Memory B cell (primary cell): ENCODE measurements around the gene TIMP2.
A peak's percentile ranks its signal among the peaks of the same experiment; 100 is the strongest.

ENCODE experiments used
- ATAC-seq: fragments of 150-1000 bp; cut with Tn5 transposase; 2 replicates; pipeline ENCODE4 v1.10.0; 2021; ENCODE audit warnings: low read depth, mild to moderate bottlenecking, moderate library complexity
- DNase-seq, 2 donors: peaks; one replicate each; pipeline ENCODE4 v3.0.0; 2022; ENCODE audit warnings: low spot score in 2 of 2
- H3K27ac Mint-ChIP-seq: one replicate; pipeline ENCODE4 v1.8.0; 2022; ENCODE audit warnings: mild to moderate bottlenecking, moderate library complexity, mixed read lengths
- H3K27me3 Mint-ChIP-seq: one replicate; pipeline ENCODE4 v1.8.0; 2022; ENCODE audit warnings: mixed read lengths
- H3K36me3 Mint-ChIP-seq: one replicate; pipeline ENCODE4 v1.8.0; 2022; ENCODE audit warnings: mild to moderate bottlenecking, mixed read lengths
- H3K4me1 Mint-ChIP-seq: one replicate; pipeline ENCODE4 v1.8.0; 2022; ENCODE audit warnings: mixed read lengths
- H3K4me3 Mint-ChIP-seq: one replicate; pipeline ENCODE4 v1.8.0; 2022; ENCODE audit warnings: mild to moderate bottlenecking, moderate library complexity, mixed read lengths
- H3K9me3 Mint-ChIP-seq: one replicate; pipeline ENCODE4 v1.8.0; 2022; ENCODE audit warnings: mixed read lengths

The TIMP2 gene

DNA sequence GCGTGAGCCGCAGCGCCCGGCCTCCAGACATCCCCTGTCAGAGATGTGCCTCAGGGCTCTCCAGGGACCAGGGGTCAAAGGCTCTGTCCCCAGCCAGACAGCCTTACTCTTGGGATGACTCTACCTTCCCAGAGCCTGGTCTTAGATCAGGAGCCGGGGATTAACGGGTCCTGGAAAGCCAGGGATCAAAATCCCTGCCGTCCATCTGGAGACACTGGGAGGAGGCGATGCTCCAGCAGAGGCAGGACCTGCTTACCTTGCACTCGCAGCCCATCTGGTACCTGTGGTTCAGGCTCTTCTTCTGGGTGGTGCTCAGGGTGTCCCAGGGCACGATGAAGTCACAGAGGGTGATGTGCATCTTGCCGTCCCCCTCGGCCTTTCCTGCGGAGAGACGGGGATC, 67.9 kb downstream of the TIMP2 start:
- no peaks in the 10 kb centered on the region for H3K9me3 Mint-ChIP-seq
- no peaks in the 10 kb centered on the region for H3K4me1 Mint-ChIP-seq
- no peaks in the 10 kb centered on the region for H3K36me3 Mint-ChIP-seq
- no peak overlapping the region for H3K4me3 Mint-ChIP-seq
- no peak for ATAC-seq
- H3K27ac Mint-ChIP-seq, result no peak overlapping the region
- no peak for DNase-seq
- no peaks in the 10 kb centered on the region for H3K27me3 Mint-ChIP-seq

DNA sequence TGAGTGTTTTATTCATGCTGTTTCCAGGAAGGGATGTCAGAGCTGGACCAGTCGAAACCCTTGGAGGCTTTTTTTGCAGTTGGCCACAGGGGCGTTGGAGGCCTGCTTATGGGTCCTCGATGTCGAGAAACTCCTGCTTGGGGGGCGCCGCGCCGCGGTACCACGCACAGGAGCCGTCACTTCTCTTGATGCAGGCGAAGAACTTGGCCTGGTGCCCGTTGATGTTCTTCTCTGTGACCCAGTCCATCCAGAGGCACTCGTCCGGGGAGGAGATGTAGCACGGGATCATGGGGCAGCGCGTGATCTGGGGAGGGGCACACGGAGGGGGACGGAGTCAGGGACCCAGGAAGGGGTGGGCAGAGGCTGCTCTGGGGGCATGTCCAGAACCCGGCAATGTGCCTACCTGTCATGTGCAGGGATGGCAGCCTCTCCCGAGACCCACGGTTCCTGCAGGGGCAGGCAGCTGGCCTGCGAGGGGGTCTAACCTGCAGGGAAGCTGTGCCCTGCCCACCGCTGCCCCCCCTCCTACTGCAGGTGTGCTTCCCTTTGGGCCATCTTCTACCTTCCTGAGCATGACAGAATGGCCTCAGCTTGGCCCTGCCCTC, 69.5 kb downstream of the TIMP2 start:
- no peak for ATAC-seq
- Mint-ChIP-seq H3K4me1 (no peaks in the 10 kb centered on the region), H3K36me3 (no peaks in the 10 kb centered on the region), H3K27ac (no peak overlapping the region), H3K9me3 (no peaks in the 10 kb centered on the region), H3K27me3 (no peaks in the 10 kb centered on the region), H3K4me3 (no peak overlapping the region)
- no peak for DNase-seq

DNA sequence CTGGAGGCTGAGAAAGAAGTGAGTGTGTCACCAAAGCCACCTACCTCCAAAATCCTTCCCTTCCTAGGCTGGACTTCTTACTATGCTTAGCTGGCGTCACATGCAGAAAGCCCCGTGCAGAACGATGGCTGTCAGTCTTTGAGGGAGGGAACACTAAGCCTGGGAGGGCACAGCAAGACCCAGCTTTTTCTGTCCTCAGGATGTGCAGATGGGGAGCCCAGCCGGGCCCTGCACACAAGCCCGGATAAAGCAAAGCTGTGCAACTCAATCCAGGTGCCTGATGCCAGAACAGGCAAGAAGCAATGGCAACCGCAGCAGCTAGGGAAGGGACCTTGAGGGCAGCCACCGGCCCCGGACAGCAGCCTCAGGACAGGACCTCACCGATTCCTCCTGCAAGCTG, 70.7 kb downstream of the TIMP2 start:
- Mint-ChIP-seq H3K9me3 (no peaks in the 10 kb centered on the region), H3K36me3 (no peaks in the 10 kb centered on the region), H3K4me1 (no peaks in the 10 kb centered on the region), H3K27me3 (no peaks in the 10 kb centered on the region), H3K4me3 (no peak overlapping the region), H3K27ac (no peak overlapping the region)
- DNase-seq, result no peak
- no peak for ATAC-seq

DNA sequence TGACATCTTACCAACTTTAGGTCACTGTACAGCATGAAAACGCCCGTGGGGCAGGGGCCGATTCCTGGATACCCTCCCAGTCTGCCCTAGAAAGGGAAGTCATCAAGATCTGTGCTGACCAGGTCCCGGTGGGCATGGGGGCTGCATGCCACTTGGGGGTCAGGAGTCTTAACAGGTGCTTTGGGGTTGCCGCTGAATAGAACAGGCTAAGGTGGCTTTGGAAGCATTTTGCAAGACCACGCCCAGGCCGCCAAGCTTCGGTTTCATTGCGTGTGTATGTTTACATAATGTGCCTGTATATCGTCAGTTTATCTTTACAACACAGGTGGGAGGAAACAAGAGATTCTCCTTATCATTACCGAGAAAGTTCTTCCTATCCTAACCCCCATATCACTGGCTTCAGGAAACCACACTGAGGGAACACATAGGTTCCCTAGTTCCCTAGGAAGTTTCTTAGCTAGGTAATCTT, 71.2 kb downstream of the TIMP2 start:
- DNase-seq (no peak), ATAC-seq (no peak)
- H3K9me3 Mint-ChIP-seq, result no peaks in the 10 kb centered on the region
- no peaks in the 10 kb centered on the region for H3K27me3 Mint-ChIP-seq
- no peak overlapping the region for H3K27ac Mint-ChIP-seq
- no peaks in the 10 kb centered on the region for H3K4me1 Mint-ChIP-seq
- no peaks in the 10 kb centered on the region for H3K36me3 Mint-ChIP-seq
- no peak overlapping the region for H3K4me3 Mint-ChIP-seq

DNA sequence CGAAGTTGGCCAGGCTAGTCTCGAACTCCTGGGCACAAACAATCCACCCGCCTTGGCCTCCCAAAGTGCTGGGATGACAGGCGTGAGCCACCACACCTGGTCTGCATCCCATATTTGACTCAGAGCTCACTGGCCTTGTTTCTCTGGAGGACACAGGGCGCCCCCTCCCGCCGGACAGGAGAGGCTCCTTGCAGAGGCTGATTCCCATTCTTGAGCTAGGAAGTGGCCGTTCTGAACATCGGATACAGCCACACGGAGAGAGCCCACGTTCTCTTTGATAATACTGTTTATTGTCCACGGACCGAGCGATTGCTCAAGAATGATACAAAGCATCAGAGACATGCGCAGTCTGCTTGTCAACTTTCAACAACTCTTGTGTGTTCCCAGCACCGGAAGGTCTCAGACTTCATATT, 72.5 kb downstream of the TIMP2 start:
- H3K4me3 Mint-ChIP-seq, result no peak overlapping the region

DNA sequence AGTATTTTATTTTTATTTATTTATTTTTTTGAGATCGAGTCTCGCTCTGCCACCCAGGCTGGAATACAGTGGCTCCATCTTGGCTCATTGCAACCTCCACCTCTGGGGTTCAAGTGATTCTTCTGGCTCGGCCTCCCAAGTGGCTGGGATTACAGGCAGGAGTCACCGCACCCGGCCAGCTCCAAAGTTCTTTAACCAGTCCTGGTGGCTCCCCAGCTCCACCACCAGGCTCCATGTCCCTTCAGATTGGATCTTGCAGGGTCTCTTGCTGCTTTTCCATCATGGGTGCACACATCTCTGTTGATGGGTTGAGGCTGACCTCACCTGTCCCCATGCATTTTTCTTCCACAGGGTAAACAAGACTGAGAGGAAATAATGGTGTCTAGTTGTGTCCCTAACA, 76.2 kb downstream of the TIMP2 start:
- Mint-ChIP-seq H3K27me3 (no peaks in the 10 kb centered on the region), H3K4me1 (peaks cover 4% of the 10 kb centered on the region), H3K4me3 (no peak overlapping the region), H3K36me3 (no peaks in the 10 kb centered on the region), H3K9me3 (no peaks in the 10 kb centered on the region), H3K27ac (no peak overlapping the region)
- no peak for ATAC-seq
- DNase-seq, result no peak

More for the DNA sequence above, 72.5 kb downstream of the TIMP2 start:
- H3K9me3 Mint-ChIP-seq, result no peaks in the 10 kb centered on the region
- H3K27ac Mint-ChIP-seq, result no peak overlapping the region
- no peaks in the 10 kb centered on the region for H3K36me3 Mint-ChIP-seq
- ATAC-seq (no peak), DNase-seq (no peak)
- H3K27me3 Mint-ChIP-seq, result no peaks in the 10 kb centered on the region
- no peaks in the 10 kb centered on the region for H3K4me1 Mint-ChIP-seq

DNA sequence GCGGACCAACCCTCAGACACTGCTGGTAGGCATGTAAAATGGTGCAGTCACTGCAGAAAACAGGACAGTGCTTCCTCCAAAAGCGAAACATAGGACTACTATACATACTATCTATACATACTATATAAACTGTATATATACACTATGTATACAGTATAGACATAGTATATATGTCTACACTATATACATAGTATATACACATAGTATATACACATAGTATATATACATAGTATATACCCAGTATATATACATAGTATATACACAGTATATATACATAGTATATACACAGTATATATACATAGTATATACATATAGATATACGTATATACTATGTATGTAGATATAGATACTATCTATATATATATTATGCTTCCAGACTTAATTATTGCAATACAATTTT, 78.1 kb downstream of the TIMP2 start:
- Mint-ChIP-seq H3K27ac (no peak overlapping the region), H3K4me3 (no peak overlapping the region), H3K36me3 (no peaks in the 10 kb centered on the region), H3K9me3 (no peaks in the 10 kb centered on the region), H3K4me1 (peaks cover 4% of the 10 kb centered on the region), H3K27me3 (no peaks in the 10 kb centered on the region)
- DNase-seq (no peak), ATAC-seq (no peak)

DNA sequence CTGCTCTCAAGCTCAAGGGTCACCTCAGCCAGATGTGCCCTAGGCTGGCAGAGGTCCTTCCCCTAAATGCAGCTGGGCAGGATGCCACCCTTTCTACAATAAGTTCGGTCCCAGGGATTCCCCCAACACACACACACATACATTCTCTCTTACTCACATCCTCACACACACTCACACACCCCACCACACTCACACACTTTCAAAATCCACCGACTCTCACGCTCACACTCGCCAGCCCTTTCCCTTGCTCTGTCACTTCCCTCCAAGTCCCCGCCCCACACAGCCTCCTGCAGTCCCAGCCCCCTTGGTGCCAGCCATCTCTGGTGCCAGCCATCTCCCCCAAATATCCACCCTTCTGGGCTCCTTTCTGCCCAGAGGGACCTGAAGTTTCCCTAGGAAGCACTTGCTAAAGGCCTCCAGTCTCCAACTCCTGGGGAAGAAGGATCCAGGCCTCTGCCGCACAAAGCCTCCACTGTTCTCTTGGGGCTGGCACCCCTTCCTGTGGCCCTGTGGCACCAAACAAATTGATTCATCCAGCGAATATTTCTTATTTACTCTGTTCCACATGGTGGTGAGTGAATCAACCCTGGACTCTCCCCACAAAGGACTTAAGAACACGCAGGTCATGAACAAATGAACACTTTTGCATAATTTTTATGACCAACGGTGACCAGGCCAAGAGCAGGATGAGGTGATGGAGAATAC, 80.7 kb downstream of the TIMP2 start:
- no peak overlapping the region for H3K4me3 Mint-ChIP-seq
- peak overlapping the region; percentile 46 for H3K27ac Mint-ChIP-seq
- ATAC-seq (no peak), DNase-seq (no peak)
- H3K4me1 Mint-ChIP-seq, result peaks cover 17% of the 10 kb centered on the region
- no peaks in the 10 kb centered on the region for H3K27me3 Mint-ChIP-seq
- H3K9me3 Mint-ChIP-seq, result no peaks in the 10 kb centered on the region
- H3K36me3 Mint-ChIP-seq, result no peaks in the 10 kb centered on the region

DNA sequence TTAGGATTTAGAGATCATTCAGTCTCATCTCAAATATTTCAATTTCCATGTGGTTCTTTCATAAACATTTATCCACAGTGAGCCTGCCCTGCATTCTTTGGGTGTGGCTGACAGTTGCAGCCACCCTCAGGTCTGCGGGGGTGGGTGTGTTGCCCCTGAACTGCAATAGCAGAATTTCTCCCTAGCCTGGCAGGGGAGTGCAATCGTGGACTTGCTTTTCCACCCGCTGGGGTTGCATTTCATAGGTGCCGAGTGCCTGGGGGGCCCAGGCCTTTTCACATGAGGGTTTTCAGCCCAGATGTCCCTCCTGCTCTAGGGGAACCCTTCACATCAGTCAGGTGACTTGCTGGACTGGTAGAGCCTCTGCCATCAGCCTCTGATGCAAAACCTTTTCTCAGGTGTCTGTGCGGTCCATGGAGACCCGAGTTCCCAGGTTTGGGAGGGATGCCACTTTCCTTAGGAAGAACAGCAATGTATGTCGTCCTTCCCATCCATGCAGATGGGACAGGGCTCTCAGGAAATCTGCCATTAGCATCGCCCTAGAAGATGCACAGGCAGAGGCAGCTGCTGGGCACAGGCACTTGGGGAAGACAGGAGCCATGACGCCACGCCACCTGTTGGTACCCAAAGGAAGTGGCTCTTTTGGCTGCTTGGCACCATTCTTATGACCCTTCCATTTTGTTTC, 82.2 kb downstream of the TIMP2 start:
- DNase-seq (peak in 1 of 2 donors; percentile 40), ATAC-seq (no peak)
- Mint-ChIP-seq H3K9me3 (no peaks in the 10 kb centered on the region), H3K4me3 (no peak overlapping the region), H3K4me1 (peaks cover 29% of the 10 kb centered on the region), H3K36me3 (peaks cover 2% of the 10 kb centered on the region), H3K27me3 (no peaks in the 10 kb centered on the region), H3K27ac (no peak overlapping the region)

DNA sequence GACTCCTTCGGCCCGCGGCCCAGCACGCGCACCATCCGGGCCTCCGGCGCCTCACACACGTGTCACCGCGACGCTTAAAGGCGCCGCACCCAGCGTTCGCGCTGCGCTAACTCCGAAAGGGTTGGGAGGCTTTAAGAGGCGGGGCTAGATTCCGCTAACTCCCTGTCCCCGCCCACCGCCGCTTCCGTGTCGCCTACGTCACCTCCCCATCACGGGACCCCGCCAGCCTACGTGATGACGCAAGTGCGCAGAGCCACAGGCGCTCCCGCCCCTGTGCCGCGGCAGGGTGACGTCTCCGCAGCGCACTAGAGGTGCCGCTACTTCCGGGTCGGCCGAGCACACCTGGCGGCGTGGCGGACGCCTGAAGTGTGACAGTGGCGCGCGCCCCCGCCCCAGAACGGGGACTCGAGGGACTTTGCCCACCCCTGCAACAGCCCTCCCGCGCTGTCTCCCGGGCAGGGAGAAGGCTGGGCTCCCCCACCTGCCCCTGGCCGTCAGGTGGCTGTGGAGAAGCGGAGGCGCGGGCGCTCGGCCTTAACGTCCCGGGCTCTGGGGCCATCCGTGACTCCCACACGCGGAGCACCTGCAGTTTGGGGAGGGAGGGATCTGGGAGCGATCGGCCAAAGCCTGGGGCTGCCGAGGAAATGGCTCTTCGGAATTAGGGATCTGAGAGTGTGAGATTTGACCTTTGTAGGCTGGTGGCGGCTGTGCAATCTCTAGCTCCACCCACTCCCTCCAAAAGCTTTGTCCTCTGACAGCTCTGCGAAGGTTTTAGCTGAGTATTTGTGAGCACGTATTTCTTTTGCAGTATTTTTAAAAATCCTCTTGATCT, 84.2 kb downstream of the TIMP2 start, which contains the start of gene USP36:
Gene USP36, minus strand, starts transcription at position 35 of the 832 bp plus-strand sequence. CDS start 4,451 bp downstream, outside the sequence.
- Mint-ChIP-seq H3K9me3 (no peaks in the 10 kb centered on the region), H3K4me3 (peak within 1 kb of the TSS; percentile 95), H3K27me3 (no peaks in the 10 kb centered on the region), H3K27ac (peak within 1 kb of the TSS; percentile 100), H3K36me3 (peaks cover 14% of the 10 kb centered on the region), H3K4me1 (peaks cover 36% of the 10 kb centered on the region)
- DNase-seq, result peak; percentile 99
- peak; percentile 77 for ATAC-seq

DNA sequence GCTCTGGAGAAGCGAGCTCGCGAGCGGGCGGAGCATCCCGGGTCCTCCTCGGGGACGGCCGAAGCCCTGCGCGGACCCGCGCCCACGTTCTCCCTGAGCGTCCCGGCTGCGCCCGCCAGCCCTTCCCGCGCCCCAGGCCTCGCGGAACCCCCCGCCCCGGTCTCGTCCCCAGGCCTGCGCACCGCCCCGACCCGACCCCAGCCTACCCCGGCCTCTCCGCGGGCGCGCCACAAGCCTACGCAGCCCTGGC, 84.7 kb downstream of the TIMP2 start:
- Mint-ChIP-seq H3K27ac (peak overlapping the region; percentile 100), H3K9me3 (no peaks in the 10 kb centered on the region), H3K27me3 (no peaks in the 10 kb centered on the region), H3K4me1 (peaks cover 36% of the 10 kb centered on the region), H3K4me3 (peak overlapping the region; percentile 95), H3K36me3 (peaks cover 19% of the 10 kb centered on the region)
- DNase-seq, result no peak
- ATAC-seq, result no peak

DNA sequence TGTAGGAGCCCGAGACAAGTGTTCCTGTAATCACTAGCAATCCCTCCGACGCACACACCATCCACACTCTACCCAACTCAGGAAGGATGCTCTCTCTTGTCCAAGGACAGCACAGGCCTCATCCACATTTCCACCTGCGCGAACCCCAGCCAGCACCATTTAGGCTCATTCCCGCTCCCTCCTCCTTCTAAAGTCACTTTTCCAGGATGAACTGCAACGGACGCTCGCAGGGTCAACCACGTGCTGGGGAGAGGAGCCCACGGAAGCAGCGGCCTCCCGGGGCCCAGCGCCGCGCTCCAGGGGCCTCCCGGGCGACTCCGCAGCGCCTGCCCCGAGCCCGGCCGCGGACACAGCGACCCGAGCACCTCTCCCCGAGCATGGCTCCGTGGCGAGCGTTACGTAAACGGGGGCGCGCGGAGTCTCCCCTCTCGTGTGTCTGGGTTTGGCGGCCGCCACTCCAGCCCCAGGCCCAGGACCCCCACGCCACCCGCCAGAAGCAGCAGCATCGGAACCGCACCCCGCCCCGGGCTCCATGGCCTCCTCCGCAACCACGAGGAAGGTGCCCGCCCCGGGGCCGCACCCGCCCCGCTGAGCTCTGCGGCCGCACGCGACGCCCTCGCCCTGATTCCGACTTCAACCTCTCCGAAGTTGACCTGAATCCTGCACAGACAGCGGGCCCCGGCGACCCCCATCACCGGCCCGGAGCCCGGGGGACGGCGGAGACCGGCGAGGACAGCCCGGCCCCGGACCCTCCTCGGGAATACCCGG, 85.2 kb downstream of the TIMP2 start:
- H3K9me3 Mint-ChIP-seq, result no peaks in the 10 kb centered on the region
- no peaks in the 10 kb centered on the region for H3K27me3 Mint-ChIP-seq
- peak overlapping the region; percentile 95 for H3K4me3 Mint-ChIP-seq
- H3K27ac Mint-ChIP-seq, result peak overlapping the region; percentile 100
- DNase-seq, result peak in 1 of 2 donors; percentile 65
- peaks cover 21% of the 10 kb centered on the region for H3K36me3 Mint-ChIP-seq
- H3K4me1 Mint-ChIP-seq, result peaks cover 36% of the 10 kb centered on the region
- ATAC-seq, result peak; percentile 14

DNA sequence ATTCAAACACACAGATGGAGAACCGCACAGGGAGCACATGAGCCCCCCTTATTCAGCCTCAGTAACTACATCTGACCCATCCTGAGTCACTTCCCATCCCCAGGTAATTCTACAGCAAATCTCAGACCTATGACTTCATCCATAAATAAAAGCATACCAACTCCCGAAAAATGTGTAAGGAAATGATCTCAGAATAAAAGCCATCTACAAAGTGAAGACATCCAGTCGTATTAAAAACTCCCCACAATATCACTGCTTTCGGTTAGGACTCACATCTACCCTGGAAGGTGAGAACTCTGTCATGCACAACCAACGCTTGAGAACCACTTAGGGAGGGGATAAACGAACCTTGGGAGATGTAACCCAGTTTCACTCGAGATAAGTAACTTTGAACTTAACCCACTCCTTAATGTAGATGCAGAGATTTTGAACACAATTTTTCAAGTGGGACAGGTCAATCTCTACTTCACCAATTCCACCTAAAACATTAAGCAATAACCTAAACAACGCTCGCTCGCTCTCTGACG, 85.9 kb downstream of the TIMP2 start:
- H3K4me1 Mint-ChIP-seq, result peaks cover 34% of the 10 kb centered on the region

More for the DNA sequence above, 85.9 kb downstream of the TIMP2 start:
- H3K27ac Mint-ChIP-seq, result peak overlapping the region; percentile 100
- H3K9me3 Mint-ChIP-seq, result no peaks in the 10 kb centered on the region
- ATAC-seq, result no peak
- H3K4me3 Mint-ChIP-seq, result peak overlapping the region; percentile 95
- DNase-seq, result no peak
- peaks cover 22% of the 10 kb centered on the region for H3K36me3 Mint-ChIP-seq
- no peaks in the 10 kb centered on the region for H3K27me3 Mint-ChIP-seq
